GM18507 (cell line): ENCODE results near the gene ZNF644.

Experiments
- DNase-seq: peaks from one replicate; pipeline ENCODE4 v3.0.0; 2011; ENCODE audit warnings: low read depth; ENCODE audit not compliant: insufficient read length; ENCODE audit errors: extremely low spot score
- FAIRE-seq: peaks from 2 replicates; lab custom pipeline; 2011; peaks lifted over from hg19 to GRCh38; lab: Jason Lieb, UNC

Gene ZNF644

DNA sequence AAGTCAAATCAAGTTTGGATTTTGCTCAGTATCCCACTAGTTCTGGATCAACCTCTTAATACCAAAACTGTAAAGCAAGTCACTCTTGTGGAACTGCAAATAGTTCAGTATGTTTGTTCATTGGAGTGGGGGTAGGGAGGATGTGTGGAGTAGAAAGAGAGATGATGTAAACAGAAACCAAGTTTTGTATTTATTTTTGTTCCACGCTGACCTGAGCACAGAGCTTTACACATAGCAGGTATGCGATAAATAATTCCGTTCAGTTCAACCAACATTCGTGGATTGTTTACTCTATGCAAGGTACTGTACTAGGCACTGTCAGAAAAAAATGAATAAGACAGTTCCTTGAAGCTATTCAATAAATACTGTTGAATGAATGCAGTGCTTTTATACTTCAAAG is 4.5 kb upstream of the ZNF644 start:
- DNase-seq = no peak
- peak; percentile 69 for FAIRE-seq

DNA sequence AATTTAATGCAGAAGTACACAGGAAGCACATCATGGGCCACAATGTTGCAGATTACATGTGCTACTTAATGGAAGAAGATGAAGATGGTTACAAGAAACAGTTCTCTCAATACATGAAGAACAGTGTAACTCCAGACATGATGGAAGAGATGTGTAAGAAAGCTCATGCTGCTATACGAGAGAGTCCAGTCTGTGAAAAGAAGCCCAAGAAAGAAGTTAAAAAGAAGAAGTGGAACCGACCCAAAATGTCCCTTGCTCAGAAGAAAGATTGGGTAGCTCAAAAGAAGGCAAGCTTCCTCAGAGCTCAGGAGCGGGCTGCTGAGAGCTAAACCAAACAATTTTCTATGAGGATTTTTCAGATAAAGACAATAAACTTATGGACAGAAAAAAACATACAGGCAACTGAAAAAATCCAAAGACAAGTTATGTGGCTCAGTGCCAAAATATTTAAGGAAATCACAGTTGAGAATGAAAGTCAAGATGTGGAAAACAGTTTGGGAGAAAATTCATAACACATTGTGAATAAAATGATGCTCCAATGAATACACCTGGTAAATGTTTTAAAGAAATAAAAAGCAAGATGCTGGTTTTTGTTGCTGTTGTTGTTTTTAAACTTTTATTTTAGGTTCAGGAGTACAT is 2.8 kb upstream of the ZNF644 start:
- no peak for DNase-seq
- FAIRE-seq = peak; percentile 18

- FAIRE-seq = no peak
- no peak for DNase-seq
Observed at GRCh38 chr1:91022518-91022929, 689 bp upstream of the ZNF644 start.

DNA sequence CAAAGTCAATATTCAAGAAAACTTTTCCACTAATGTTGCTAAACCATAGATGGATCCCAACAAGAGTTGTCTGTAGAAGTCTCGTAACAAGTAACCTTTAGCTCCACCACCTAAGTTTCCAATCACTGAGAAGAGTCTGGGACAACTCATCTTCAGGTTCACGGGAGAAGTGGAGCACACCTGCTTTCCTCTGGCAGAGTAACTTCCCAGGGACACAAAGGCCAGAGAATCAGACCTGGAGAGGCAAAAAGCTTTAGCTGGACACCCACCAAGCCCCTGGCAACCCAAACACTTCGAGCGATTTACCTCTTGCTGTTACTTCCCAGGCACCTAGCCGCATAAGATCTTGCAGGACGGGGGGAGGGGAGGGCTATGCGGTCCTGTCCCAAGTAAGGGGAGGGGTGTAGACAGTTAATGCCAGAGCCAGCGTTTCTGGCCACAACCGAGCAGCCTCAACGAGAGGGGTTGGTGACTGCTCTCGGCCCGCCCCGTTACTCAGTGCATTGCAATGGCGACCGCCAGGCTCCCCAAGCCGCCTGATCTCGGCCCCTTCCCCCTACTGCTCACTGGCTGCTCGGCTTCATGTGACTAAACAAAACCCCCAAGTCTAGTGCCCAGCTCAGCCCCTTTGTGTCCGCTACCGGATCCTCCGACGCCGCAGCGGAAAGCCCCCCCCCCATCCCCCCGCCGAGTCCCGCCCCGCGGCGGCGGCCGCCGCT is 709 bp downstream of the ZNF644 start:
- peak; percentile 79 for FAIRE-seq

GRCh38 chr1:91020486-91020885 is 1.3 kb downstream of the ZNF644 start:
- no peak for FAIRE-seq
- no peak for DNase-seq

More for the DNA sequence above, 709 bp downstream of the ZNF644 start:
- DNase-seq = peak; percentile 11

DNA sequence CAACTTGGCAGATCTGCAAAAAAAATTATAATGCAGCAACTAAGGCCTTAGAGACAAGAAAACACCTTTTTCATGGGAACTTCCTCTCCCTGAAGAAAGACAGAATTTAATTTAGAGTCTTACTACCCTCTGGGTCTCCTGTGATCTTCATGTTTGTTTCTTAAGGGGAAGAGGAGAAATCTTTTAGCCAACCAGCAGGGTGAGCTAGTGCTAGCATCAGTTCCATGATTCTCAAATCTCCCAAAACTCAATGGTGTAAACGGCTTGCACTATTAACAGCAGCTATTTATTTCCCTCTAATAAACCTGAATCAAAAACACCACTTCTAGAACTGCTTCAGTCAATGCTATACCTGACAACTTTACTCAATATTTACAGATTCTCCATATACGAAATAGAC is 3.8 kb downstream of the ZNF644 start:
- DNase-seq = no peak
- FAIRE-seq = peak; percentile 69

GRCh38 chr1:91015794-91016550 is 5.9 kb downstream of the ZNF644 start:
- no peak for DNase-seq
- FAIRE-seq = no peak

DNA sequence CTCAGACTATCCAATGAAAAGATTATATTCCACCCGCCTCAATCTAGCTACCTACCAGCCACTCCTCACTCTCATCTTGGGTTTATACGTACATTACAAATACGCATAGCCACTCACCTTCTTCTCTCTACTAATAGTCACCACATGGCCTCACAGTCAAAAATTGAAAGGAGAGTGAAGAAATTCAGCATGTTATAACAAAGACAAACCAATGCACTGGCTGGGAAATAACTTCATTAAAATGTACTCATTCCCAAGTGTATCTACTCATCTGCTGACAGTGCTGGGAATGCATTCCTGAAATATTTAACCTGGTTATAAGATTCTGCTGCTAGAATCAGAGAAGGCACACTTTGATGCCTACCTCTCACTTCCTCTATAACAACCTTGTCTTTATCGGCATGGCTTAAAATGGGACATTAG is 6.5 kb downstream of the ZNF644 start:
- DNase-seq (no peak), FAIRE-seq (no peak)

DNA sequence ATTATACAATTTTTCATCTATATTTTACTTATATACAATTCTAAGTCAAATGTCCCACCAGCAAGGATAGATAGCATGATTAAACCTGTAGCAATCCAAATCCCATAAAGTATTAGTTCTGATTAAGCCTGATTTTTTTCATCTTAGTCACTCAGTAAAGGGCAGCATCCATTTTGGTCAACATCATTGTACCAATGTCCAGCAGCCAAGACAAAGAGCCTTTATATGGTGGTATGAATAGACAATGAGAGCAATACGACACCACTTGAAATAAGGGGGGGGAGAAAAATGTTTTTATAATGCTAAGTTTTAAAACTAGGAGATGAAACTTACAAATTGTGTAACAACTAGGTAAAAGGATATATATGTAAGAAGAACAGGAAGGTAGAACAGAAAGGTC is 7.4 kb downstream of the ZNF644 start:
- DNase-seq = no peak
- FAIRE-seq = no peak

DNA sequence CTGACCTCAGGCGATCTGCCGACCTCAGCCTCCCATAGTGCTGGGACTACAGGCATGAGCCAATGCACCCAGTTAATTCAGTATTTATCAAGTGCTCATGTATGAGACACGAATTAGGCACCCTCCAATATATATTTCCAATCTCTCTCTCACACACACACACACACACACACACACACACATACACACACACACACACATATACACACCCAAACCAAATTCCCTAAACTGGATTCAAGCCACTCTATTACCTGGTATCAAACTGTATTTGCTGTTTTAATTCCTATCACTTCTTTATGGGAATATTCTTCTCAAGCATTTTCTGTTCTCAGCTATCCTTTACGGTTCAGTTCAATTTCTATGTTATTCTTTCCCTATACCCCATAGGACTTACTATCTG is 8.5 kb downstream of the ZNF644 start:
- FAIRE-seq = no peak
- DNase-seq = no peak

- DNase-seq = no peak
- no peak for FAIRE-seq
Observed at GRCh38 chr1:91012196-91012595, 9.6 kb downstream of the ZNF644 start.

DNA sequence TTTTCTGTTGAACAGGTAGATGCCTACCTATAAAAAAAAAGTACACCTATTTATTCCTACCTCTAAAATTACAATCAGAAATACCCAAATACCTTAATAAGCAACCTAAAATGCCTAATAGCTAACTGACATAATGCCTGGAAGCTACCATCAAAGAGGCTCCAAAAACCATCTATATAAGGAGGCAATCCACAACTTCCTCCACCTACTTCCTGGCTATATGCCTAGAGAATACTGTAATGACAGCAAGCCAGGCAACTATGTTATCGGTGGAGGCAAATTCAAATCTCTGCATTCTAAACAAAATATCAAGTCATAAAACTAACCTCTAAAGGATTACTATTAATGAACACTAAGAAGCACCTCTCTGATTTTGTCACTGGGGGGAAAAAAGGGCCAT is 10.1 kb downstream of the ZNF644 start:
- FAIRE-seq (no peak), DNase-seq (no peak)

DNA sequence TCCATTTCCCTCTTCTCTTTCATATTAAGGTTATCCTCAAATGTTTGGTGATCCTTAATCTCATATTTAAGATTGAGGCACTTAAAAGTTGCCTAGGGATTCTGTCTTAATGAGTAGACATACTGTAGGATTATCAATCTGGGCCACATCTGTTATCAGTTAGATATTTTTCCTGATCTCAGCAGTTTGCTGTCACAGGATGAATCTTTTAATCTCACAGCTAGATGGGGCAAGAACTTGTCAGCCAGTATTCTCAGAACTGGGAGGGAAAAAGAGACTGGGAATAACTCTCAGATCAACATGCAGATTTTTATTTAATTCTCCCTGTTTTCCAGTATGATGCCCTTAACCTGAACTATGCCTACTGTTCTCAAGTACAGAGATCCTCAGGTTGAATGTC is 14.0 kb downstream of the ZNF644 start:
- no peak for FAIRE-seq
- DNase-seq = no peak

GRCh38 chr1:91007092-91007491 is 14.7 kb downstream of the ZNF644 start:
- FAIRE-seq (no peak), DNase-seq (no peak)

DNA sequence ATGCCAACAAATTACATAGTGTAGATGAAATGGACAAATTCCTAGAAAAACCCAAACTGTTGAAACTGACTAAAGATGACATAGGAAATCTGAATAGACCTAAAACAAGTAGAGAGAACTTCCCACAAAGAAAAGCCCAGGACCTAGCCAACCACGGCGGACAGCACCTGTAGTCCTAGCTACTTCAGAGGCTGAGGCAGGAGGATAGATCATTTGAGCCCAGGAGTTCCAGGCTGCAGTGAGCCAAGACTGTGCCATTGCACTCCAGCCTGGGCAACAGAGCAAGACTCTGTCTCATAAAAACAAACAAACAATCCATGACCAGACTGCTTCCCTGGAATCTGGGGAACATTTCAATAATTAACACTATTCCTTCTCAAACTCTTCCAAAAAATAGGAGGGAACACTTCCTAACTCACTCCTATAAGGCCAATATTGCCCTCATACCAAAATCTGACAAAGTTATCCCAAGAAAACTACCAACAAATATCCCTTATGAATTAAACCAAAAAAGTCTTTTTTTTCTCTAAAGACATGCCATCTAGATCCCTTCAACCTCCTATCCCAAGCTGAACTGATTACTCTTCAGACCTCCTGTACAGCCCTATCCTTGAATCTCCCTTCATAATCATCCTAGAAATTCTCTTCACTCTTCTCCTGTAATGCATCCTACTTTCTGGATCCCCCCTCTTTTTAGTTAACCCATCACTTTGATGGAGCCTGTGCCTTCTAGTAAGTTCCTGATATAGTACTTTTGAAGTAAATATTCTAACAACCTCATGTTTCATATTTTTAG is 15.5 kb downstream of the ZNF644 start:
- FAIRE-seq (no peak), DNase-seq (no peak)

- FAIRE-seq (no peak), DNase-seq (no peak)
Observed at GRCh38 chr1:91005285-91005684, 16.6 kb downstream of the ZNF644 start.

GRCh38 chr1:91004145-91004544 is 17.7 kb downstream of the ZNF644 start:
- DNase-seq = no peak
- no peak for FAIRE-seq

GRCh38 chr1:90996742-90997413 is 25.0 kb downstream of the ZNF644 start:
- no peak for FAIRE-seq

GRCh38 chr1:90995311-90995894 is 26.4 kb downstream of the ZNF644 start:
- DNase-seq = no peak
- FAIRE-seq = no peak

More at GRCh38 chr1:90996742-90997413, 25.0 kb downstream of the ZNF644 start:
- DNase-seq = no peak
